Measurements from ENCODE around the gene ITGB4.

- TF ChIP-seq EZH2 (IDR thresholded peaks at IDR 0.05) = no peak
- TF ChIP-seq CTCF (IDR thresholded peaks at IDR 0.05) = no peak
These were observed 85.7 kb downstream of the ITGB4 start for GRCh38 chr17:75806822-75807500.

Measured in neural progenitor cell (in vitro differentiated cells).